GM18870 (cell line): ENCODE measurements around the gene SLC41A3.
"Not testable (repeated sequence)": the region's sequence is repeated elsewhere in the genome, so short reads cannot be mapped to it uniquely, and the experiment has no call there.

ENCODE experiments used
- ATAC-seq: cut with Tn5 transposase; IDR thresholded peaks from one replicate; pipeline ENCODE4 v1.9.1; 2021; ENCODE audit warnings: moderate library complexity; ENCODE audit not compliant: unreplicated experiment

The SLC41A3 gene

GRCh38 chr3:126004692-126005091, 79.2 kb downstream of the SLC41A3 start:
- ATAC-seq = no peak

- ATAC-seq = no peak
Observed at GRCh38 chr3:126004217-126004616, 79.7 kb downstream of the SLC41A3 start.

GRCh38 chr3:126003447-126004190, 80.3 kb downstream of the SLC41A3 start:
- no peak for ATAC-seq

- no peak for ATAC-seq
Observed at GRCh38 chr3:126002189-126002588, 81.7 kb downstream of the SLC41A3 start.

DNA sequence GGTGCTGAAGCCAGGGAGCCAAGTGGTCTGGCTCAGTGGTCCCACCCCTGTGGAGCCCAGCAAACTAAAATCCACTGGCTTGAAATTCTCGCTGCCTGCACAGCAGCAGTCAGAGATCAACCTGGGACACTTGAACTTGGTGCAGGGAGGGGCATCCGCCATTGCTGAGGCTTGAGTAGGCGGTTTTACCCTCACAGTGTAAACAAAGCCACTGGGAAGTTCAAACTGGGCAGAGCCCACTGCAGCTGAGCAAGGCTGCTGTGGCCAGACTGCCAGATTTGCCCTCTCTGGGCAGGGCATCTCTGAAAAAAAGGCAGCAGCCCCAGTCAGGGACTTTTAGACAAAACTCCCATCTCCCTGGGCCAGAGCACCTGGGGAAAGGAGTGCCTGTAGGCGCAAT, 87.2 kb downstream of the SLC41A3 start:
- not testable (repeated sequence) for ATAC-seq

DNA sequence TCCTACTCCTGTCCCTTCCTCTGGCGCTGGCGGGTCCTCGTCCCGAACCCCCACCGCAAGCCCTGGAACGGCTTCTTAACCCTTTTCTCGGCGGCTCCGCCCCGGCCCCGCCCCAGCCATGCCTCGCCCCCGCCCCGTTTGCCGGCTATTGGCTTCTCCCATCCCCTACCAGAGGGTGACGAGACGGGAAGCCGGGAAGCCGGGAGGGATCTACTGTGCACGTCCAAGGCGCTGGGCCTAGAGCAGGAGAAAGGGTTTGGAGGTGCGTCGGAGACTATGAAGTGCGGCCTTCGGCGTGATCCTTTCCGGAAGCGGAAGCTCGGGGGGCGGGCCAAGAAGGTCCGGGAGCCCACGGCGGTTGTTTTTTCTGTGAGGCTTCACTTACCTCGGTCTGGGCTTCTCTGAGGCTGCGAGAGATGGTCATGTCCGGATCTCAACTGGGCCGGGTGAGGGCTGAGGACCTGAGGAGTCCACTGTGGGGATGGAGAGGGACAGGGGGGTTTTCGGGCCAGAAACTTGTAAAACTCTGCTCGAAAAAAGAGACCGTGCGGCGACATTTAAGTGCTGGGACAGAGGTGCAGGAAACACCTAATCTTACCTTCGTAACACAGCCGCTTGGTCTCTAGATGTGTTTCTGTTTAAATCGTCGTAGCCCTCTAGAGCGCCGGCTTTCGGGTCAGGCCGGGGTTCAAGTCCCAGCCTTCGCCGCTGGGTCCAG, 93.5 kb downstream of the SLC41A3 start:
- no peak for ATAC-seq

- not testable (repeated sequence) for ATAC-seq
Observed at GRCh38 chr3:125984951-125985350, 99.0 kb downstream of the SLC41A3 start.

GRCh38 chr3:125977104-125977503, 106.8 kb downstream of the SLC41A3 start:
- not testable (repeated sequence) for ATAC-seq

GRCh38 chr3:125976003-125976390, 107.9 kb downstream of the SLC41A3 start:
- ATAC-seq = not testable (repeated sequence)

GRCh38 chr3:125975245-125976002, 108.5 kb downstream of the SLC41A3 start:
- ATAC-seq = not testable (repeated sequence)

DNA sequence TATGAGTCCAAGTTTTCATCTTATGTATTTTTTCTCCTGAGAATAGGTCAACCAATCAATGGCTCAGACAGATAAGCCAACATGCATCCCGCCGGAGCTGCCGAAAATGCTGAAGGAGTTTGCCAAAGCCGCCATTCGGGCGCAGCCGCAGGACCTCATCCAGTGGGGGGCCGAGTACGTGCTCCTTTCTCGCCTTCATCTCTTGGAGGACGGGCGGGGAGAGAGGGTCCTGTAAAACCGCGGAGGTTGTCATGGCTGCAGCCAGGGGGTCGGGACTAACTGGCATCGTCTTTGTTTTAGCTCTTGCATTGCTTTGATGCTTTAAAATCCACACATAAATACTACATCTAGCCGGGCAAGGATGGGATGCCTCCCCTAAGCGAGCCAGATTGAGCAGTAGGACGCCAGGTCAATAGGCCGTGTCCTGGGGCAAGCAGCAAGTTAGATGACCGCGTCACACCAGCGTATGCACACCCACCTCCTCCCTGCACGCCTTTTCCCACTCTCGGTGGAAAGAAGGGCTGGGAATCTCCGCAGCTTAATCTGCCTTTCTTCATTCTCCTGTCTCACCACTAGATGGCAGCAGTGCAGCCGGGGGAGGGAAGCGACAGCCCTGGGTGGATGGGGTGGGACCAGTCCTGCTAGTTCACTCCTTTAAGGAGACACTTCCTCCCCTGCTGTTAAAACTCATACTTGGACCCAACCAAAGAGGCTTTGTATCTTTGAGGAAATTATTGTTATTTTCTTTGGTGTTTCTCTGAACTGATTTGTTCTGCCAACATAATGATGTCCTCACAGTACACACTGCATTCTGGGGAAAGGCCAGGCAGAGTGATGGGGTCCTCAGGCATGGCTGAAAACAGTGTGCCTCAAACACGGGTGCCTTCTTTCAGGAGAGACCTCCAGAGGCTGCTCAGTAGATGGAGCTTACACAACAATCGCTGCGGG, 111.7 kb downstream of the SLC41A3 start:
- ATAC-seq = peak; percentile 47

DNA sequence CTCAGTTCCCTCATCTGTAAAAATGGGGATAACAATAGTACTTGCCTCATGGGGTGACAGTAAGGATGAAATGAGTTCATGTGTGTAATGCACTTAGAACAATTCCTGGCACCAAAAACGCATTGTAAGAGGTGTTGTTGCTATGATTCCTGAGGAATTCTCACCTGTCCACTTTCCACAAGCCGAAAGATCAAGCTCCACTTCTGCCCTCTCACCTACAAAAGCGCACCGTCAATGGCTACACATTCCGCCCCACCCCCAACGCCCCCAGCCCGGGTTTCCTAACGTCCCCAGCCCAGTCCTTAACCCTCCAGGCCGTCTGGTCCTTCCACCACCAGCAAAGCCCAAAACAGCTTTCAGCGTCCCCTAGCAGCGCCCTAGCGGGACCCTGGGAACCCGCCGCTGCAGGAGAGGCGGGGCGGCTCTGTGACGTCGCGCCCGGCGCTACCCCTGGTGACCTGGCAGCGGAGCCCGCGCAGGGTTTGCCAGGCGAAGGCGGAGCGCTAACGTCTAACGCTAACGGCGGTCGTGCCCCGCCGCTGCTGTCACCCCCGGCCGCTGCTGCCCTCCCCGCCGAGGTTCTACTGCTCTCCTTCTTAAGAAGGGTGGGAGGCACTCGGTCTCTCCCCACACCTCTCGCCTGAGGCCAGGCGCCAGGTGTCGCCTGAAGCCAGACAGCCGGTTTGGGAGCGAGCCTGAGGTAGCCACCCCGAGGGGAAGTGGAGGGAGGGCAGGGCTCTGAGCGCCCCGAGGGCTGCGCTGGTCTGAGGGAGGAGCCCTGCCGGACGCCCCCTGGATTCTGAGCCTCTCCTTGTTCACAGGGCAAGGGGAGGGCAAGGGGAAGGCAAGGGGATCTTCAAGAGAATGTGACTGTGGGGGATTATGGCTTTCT, 115.0 kb downstream of the SLC41A3 start, which contains the start of gene ROPN1B:
Gene ROPN1B (plus strand): TSS at position 478 of the 892 bp plus-strand sequence. CDS start 2,877 bp downstream, outside the sequence.
- ATAC-seq = not testable (repeated sequence)

- not testable (repeated sequence) for ATAC-seq
Observed at GRCh38 chr3:125968121-125968520, 115.8 kb downstream of the SLC41A3 start.

GRCh38 chr3:125967156-125967555, 116.8 kb downstream of the SLC41A3 start:
- ATAC-seq = no peak

- ATAC-seq = no peak
Observed at GRCh38 chr3:125965505-125965904, 118.4 kb downstream of the SLC41A3 start.

- not testable (repeated sequence) for ATAC-seq
Observed at GRCh38 chr3:125963834-125964233, 120.1 kb downstream of the SLC41A3 start.

GRCh38 chr3:125961289-125961589, 122.7 kb downstream of the SLC41A3 start:
- no peak for ATAC-seq

- ATAC-seq = no peak
Observed at GRCh38 chr3:125960456-125961288, 123.3 kb downstream of the SLC41A3 start.

- no peak for ATAC-seq
Observed at GRCh38 chr3:125960066-125960424, 123.9 kb downstream of the SLC41A3 start.
